HG02759 (cell line): Measurements from ENCODE around the gene CNTN4.
"Not testable (repeated sequence)": the region's sequence is repeated elsewhere in the genome, so short reads cannot be mapped to it uniquely, and the experiment has no call there.

Experiments used
- ATAC-seq: cut with Tn5 transposase; IDR thresholded peaks from one replicate; pipeline ENCODE4 v1.9.1; 2021; ENCODE audit warnings: mild to moderate bottlenecking, moderate library complexity; ENCODE audit not compliant: unreplicated experiment

Gene CNTN4

GRCh38 chr3:2098398-2099027 lies at the start of gene CNTN4:
Gene CNTN4 (plus strand): TSS chr3:2098866.
- peak; percentile 71 for ATAC-seq

GRCh38 chr3:2061360-2061759 lies 37.3 kb upstream of the CNTN4 start:
- ATAC-seq: no peak

GRCh38 chr3:2071531-2071930 lies 27.1 kb upstream of the CNTN4 start:
- ATAC-seq: no peak

GRCh38 chr3:2078821-2079220 lies 19.8 kb upstream of the CNTN4 start:
- no peak for ATAC-seq

- ATAC-seq: no peak
These were observed 15.7 kb upstream of the CNTN4 start for GRCh38 chr3:2082871-2083480.

GRCh38 chr3:2083558-2083957 lies 15.1 kb upstream of the CNTN4 start:
- not testable (repeated sequence) for ATAC-seq

GRCh38 chr3:2090095-2090911 lies 8.4 kb upstream of the CNTN4 start:
- ATAC-seq: no peak

- no peak for ATAC-seq
These were observed 5.9 kb upstream of the CNTN4 start for GRCh38 chr3:2092758-2093157.

GRCh38 chr3:2094941-2095340 lies 3.7 kb upstream of the CNTN4 start:
- no peak for ATAC-seq

GRCh38 chr3:2096216-2096615 lies 2.5 kb upstream of the CNTN4 start:
- ATAC-seq: no peak

GRCh38 chr3:2097641-2098191 lies 950 bp upstream of the CNTN4 start:
- ATAC-seq: no peak

GRCh38 chr3:2099028-2099671 lies 484 bp downstream of the CNTN4 start:
- peak; percentile 25 for ATAC-seq

- no peak for ATAC-seq
These were observed 1.1 kb downstream of the CNTN4 start for GRCh38 chr3:2099779-2100191.

- ATAC-seq: no peak
These were observed 7.8 kb downstream of the CNTN4 start for GRCh38 chr3:2106438-2106837.

GRCh38 chr3:2110597-2111117 lies 12.0 kb downstream of the CNTN4 start:
- no peak for ATAC-seq

GRCh38 chr3:2114617-2115275 lies 16.1 kb downstream of the CNTN4 start:
- ATAC-seq: no peak

GRCh38 chr3:2130726-2131125 lies 32.1 kb downstream of the CNTN4 start:
- no peak for ATAC-seq

GRCh38 chr3:2133146-2133545 lies 34.5 kb downstream of the CNTN4 start:
- no peak for ATAC-seq

- no peak for ATAC-seq
These were observed 39.0 kb downstream of the CNTN4 start for GRCh38 chr3:2137651-2138050.

GRCh38 chr3:2141482-2141881 lies 42.8 kb downstream of the CNTN4 start:
- ATAC-seq: no peak
